GM15510 (cell line): Measurements from ENCODE around the gene ZKSCAN2.

Source experiments
- POLR2A ChIP-seq: IDR thresholded peaks from 3 replicates; pipeline ENCODE4 v1.6.1; 2011; ENCODE audit warnings: borderline replicate concordance; ENCODE audit not compliant: insufficient read length; ENCODE audit errors: extremely low read depth

The ZKSCAN2 gene

GRCh38 chr16:25210758-25211157 lies 46.9 kb downstream of the ZKSCAN2 start:
- TF ChIP-seq POLR2A = no peak

- no peak for TF ChIP-seq POLR2A
These were observed 58.2 kb downstream of the ZKSCAN2 start for GRCh38 chr16:25199457-25199856.

- TF ChIP-seq POLR2A = no peak
These were observed 59.6 kb downstream of the ZKSCAN2 start for GRCh38 chr16:25198021-25198420.

GRCh38 chr16:25194273-25194878 lies 63.3 kb downstream of the ZKSCAN2 start:
- no peak for TF ChIP-seq POLR2A

- no peak for TF ChIP-seq POLR2A
These were observed 65.5 kb downstream of the ZKSCAN2 start for GRCh38 chr16:25192096-25192495.

- TF ChIP-seq POLR2A = no peak
These were observed 68.3 kb downstream of the ZKSCAN2 start for GRCh38 chr16:25189305-25189704.

GRCh38 chr16:25187491-25187795 lies 70.2 kb downstream of the ZKSCAN2 start:
- no peak for TF ChIP-seq POLR2A
